ENCODE results near the gene ACP7.

Gene ACP7

DNA sequence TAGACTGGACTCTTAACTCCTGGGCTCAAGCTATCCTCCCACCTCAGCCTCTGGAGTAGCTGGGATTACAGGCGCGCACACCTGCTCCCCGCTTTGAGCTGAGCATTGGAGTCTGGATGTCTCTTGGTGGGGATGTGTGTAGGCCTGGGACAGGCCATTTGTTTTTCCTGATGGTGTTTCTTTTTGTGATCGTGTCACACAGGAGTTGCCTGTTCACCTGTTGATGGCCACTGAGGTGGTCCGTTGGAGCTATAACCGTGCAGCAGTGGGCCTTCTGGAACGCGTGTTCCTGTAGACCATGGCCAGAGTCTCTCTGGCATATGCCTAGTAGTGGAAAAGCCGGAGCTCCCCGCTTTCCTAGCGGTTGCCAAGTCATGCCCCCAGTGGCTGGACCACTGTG lies 44.9 kb downstream of the ACP7 start:
- TF ChIP-seq GATA2 (IDR thresholded peaks at IDR 0.05; ENCODE audit: low read depth, low read length) (no peak), GATA3 (IDR thresholded peaks at IDR 0.05; ENCODE audit: low read depth, low read length) (no peak)

DNA sequence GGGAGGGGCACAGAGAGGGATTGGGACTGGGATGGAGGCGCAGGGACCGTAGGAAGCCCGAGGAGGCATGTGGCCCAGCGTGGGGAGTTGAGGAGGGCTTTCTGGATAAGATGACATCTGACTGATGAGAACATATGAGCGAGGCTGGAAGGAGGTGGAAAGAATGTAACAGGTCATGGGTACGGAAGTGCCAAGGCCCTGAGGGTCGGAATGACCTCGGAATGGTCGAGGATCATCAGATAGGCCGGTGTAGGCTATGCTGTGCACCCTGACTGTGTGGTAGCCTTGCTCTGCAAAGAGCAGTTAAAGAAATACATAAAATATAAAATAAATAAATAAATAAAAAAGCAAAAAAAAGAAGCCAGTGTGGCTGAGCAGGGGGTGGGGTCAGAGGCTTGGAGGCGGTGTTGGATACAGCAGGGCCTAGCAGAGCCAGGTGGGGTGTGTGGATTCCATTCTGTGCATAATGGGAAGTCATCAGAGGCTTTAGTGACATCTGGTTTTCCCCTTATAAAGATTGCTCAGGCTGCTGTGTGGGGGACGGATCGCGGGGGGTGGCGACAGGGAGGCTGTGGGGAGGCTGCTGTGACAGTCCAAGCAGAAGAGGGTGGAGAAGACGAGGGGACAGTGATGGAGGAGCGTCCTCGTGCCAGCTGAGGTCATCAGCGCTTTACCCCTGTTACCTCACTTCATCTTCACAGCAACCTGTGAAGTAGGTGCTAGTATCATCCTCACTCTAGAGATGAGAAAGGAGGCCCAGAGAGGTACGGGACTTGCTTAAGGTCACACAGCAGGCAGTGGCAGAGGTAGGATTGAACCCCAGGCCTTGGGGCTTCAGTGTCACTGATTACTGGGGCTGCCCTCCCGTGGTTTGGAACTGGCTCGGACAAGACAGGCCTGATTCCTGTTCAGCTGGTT lies 46.4 kb downstream of the ACP7 start:
- TF ChIP-seq GATA2 (IDR thresholded peaks at IDR 0.05; ENCODE audit: low read depth, low read length) (no peak), GATA3 (IDR thresholded peaks at IDR 0.05; ENCODE audit: low read depth, low read length) (no peak)

DNA sequence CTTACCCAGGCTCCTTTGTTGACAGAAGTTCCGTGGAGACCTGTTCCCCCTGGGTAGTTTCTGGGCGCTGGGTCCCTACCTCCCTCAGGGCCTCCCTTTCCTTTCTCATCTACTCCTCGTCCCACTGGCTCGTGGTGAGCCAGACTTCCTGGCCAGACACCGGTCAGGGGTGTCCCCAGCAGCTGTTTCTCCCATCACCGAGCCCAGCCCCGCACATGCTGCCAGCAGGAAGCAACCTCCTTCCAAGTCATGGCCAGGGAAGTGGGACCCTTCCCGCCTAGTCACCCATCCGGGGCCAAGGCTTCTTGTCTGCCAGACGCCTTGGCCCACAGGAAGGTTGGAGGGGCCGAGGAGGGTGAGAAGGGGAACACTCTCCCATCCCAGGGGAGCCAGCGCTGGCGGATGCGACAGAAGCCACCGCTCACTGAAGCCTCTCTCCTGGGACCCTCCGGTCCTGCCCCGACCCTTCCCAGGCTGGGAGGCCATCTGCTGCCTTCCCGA lies 47.1 kb downstream of the ACP7 start:
- TF ChIP-seq GATA2 (IDR thresholded peaks at IDR 0.05; ENCODE audit: low read depth, low read length) (no peak), GATA3 (IDR thresholded peaks at IDR 0.05; ENCODE audit: low read depth, low read length) (no peak)

DNA sequence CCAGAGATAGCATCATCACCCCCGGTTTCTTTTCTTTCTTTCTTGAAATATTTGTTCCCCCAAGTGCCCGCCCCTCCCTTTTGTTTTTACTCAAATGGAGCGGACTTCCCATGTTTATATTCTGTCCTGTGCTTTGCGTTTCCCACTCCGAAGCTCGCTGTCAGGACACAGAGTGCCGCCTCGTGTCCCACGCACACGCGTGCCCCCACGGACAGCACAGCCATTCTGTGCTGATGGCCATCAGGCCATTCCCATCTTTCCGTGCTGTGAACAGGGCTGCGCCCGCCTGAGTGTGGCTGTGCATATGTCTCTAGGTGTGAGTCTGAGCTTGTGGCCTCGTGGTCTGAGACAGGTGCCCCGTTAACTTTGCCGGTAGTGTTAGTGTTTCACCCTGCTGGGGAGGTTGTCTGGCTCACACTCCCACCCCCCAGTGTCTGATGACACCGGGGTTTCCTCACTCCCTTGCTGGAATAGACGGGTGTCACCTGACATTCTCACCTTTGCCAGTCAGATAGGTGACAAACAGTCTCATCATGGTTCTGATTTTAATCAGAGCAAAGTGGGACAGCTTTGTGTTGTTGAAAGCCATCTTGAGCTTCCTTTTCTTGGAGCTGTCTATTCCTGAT lies 48.3 kb downstream of the ACP7 start:
- TF ChIP-seq GATA3 (IDR thresholded peaks at IDR 0.05; ENCODE audit: low read depth, low read length), result no peak
- no peak for TF ChIP-seq GATA2 (IDR thresholded peaks at IDR 0.05; ENCODE audit: low read depth, low read length)

DNA sequence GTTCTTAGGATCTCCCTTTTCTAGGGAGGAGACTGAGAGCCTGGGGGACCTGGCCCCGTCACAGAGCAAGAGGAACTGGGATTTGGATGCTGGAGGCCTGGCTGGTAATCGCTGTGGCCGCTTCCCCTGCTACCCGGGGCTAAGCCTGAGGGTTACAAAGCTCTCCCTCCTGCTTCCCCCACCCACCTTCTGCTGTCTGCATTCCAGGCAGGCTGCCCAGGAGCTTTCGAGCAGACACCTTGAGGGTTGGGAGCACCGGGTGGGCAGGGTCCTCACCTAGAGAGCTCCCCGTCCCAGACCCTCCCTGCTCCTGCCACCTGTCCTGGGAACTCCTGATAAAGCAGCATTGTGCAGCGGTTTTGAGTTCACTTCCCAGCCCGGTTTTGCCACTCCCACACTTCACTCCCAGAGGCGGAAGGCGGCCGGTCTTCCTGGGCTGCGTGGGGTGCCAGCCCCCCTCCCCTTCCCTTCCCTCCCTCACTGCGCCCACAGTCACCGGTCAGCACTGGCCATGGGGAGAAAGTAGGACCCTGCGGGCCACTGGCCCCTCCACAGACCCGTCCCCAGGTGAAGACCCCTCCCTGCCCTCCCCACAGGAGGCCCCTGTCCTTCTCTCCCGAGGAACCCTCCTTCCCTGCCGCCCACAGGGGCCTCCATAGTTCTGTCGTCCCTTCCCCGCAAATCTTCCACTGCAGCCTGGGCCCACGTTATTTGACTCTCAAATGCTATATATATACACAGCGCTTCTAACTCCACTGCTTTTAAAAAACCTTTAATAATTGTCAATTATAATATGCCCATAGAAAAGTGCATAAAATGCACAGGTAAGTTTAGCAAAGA lies 49.5 kb downstream of the ACP7 start:
- TF ChIP-seq GATA3 (IDR thresholded peaks at IDR 0.05; ENCODE audit: low read depth, low read length), result no peak
- TF ChIP-seq GATA2 (IDR thresholded peaks at IDR 0.05; ENCODE audit: low read depth, low read length), result no peak

DNA sequence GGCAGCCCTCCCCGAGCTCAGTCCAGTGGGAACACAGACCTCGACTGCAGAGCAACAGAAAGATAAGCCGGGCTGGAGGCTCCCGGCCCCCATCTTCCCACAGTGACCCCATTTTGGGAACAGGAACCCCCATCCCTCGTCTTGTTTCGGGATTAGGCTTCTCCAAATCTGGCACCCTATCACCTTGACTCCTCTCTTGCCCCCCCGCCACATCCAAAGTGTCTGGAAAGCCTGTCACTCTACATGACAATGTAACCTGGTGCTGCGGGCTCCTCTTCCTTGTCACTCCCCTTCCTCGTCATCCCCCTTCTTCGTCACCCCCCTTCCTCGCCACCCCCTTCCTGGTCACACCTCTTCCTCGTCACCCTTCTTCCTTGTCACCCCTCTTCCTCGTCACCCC lies 51.5 kb downstream of the ACP7 start:
- no peak for TF ChIP-seq GATA2 (IDR thresholded peaks at IDR 0.05; ENCODE audit: low read depth, low read length)
- no peak for TF ChIP-seq GATA3 (IDR thresholded peaks at IDR 0.05; ENCODE audit: low read depth, low read length)

DNA sequence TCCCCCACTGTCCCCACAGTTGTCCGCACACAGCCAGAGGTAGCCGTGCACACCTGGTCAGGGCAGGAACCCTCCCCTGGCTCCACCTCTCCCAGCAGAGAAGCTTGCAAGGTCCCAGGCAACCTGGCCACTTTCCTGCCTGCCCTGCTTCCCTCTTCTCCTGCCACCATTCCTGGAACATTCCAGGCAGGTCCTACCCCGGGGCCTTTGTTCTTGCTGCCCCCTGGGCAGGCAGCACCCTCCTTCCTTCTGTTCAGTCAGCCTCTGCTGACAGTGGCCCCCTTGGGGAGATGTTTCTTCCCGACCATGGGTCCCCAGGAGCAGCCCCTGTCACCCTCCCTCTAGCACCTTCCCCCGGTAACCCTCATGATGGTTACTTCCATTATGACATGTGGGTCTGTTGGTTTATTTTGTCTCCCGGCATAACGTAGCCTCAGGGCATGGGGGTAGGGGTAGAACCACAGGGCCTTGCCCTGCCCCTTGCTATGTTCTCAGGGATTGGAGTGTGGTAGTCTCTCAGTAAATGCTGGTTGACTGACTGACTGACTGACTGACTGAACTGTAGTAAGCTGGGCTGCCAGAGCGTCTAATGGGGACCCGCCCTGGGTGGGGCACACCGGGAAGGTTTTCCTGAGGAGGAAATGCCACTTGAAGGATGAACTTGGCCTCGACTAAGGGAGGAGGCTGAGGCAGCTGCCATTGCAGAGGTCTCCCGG lies 52.2 kb downstream of the ACP7 start:
- no peak for TF ChIP-seq GATA3 (IDR thresholded peaks at IDR 0.05; ENCODE audit: low read depth, low read length)
- no peak for TF ChIP-seq GATA2 (IDR thresholded peaks at IDR 0.05; ENCODE audit: low read depth, low read length)

DNA sequence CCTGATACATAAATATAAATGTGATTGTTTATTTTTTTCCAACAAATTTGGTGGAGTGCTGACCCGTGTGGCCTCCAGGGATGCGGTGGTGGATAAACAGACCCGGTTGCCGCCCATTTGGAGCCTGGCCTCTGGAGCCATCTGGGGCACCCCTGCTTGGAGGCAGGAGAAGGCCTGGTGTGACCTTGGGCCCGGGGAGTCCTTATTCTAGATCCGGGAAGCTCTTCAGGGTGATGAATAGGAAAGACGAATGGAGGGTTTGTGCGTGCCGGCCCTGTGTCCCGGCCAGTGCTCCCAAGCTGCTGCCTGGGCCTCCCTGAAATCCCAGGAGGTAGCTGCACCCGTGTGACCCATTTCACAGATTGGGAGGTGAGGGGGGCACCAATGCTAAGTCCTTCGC lies 53.0 kb downstream of the ACP7 start:
- TF ChIP-seq GATA3 (IDR thresholded peaks at IDR 0.05; ENCODE audit: low read depth, low read length) (no peak), GATA2 (IDR thresholded peaks at IDR 0.05; ENCODE audit: low read depth, low read length) (no peak)

DNA sequence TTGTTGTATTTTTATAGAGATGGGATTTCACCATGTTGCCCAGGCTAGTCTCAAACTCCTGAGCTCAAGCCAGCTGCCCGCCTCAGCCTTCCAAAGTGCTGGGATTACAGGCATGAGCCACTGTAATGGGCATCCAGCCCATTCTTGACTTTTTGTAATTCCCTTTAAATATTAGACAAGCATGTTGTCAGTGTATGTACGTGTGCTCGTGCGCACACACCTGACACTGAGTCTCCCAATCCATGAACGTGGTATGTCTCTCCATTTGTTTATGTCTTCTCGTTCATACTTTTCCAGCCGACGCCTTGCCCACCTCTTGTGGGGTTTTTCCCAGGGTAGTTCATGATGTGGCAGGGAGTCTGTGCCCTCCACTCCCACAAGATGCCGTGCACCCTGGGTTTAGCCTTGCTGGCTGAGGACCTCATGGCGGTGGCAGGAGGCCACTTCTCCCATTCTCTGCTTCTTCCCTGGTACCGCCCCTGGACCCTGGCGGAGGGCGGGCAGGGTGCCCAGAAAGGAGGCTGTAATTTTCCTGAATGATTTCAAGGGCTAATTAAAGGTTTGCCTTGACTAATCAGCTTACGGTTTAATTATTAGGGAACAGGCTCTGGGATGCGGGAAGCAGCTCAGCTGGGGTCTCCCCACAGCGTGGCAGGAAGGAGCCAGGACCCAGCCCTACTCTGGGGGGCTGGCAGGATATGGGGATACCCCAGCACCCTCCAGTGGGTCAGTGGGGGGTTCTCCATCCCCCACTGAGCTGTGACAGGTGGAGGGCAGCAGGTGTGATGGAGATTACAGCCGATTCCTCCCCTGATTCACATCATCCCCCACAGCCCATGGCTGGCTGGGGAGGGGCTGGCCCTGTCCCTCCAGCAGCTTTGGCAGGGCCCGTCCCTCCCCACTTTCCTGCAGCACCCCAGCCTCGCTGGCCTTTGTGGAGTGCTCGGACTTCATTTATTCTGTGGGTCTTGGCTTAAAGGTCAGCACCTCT lies 54.3 kb downstream of the ACP7 start:
- TF ChIP-seq GATA3 (IDR thresholded peaks at IDR 0.05; ENCODE audit: low read depth, low read length) (no peak), GATA2 (IDR thresholded peaks at IDR 0.05; ENCODE audit: low read depth, low read length) (no peak)

DNA sequence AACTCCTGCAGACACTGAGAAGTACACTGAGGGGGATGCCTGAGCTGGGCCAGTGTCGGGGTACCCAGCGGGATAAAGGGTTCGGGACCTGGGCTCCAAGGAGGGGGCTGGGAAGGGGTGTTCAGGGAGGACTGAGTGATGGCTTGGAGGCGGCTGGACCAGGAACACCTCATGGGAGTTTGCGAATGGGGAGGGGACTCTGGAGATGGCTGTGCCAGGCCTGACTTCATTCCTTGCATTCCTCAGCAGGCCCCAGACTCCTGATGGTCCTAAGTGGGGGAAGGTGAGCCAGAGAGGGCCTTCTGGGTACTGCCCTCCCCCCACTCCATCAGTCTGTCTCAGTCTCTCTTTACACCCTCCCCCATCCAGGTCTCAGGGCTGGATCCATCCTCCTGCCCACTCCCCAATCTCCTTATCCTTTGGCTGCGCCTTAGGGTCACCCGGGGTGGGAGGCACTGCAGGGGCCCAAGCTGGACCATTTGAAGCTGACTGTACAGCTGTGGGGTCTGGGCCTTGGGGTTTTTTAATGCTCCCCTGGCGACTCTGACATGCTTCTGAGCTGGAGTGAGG lies 55.2 kb downstream of the ACP7 start:
- TF ChIP-seq GATA2 (IDR thresholded peaks at IDR 0.05; ENCODE audit: low read depth, low read length), result no peak
- no peak for TF ChIP-seq GATA3 (IDR thresholded peaks at IDR 0.05; ENCODE audit: low read depth, low read length)

DNA sequence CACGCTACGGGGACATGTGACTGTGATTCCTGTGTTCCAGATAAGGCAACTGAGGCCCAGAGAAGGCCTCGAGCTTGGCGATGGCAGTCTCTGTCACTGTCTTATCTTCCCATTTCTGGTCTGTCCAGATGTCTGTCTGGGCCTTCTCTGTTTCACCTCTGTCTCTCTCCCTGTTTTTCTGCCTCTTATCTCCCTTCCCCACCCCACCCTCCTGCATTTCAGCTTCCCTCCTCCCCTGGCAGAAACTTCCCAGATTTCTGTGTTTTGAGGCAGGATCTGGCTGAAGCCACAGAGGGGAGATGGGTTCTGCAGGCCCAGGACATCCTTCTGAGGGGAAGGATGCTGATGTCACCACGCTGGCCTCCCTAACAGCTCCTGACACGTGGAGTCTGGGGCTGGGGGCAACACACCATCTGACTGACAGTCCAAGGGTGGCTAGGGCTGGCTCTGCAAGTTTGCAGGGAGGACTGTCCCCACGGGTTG lies 55.8 kb downstream of the ACP7 start:
- TF ChIP-seq GATA3 (IDR thresholded peaks at IDR 0.05; ENCODE audit: low read depth, low read length), result no peak
- peak; percentile 77 for TF ChIP-seq GATA2 (IDR thresholded peaks at IDR 0.05; ENCODE audit: low read depth, low read length)

DNA sequence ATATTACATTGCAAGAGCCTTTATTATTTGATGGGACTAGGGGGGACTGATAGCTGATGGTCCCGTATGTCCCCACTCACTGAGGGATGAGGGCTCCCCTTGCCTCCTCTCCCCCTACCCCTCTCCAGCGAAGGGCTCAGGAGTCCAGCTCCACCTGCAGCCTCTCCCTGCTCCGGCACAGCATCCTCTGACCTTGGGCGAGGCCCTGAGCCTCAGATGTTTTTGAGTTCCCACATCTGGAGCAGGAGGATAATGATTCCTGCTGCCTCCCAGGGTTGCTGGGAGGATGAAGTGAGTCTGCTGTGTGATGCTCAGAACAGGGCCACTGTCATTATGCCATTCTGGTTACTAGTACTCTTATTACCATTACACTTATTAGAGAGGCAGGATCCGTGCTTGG lies 56.4 kb downstream of the ACP7 start:
- TF ChIP-seq GATA2 (IDR thresholded peaks at IDR 0.05; ENCODE audit: low read depth, low read length) (no peak), GATA3 (IDR thresholded peaks at IDR 0.05; ENCODE audit: low read depth, low read length) (no peak)
